GM18858 (cell line): ENCODE results near the gene RECK.
A peak's percentile ranks its signal among the peaks of the same experiment; 100 is the strongest.
"Not testable (repeated sequence)": the region's sequence is repeated elsewhere in the genome, so short reads cannot be mapped to it uniquely, and the experiment has no call there.

Source experiments
- ATAC-seq: cut with Tn5 transposase; IDR thresholded peaks from one replicate; pipeline ENCODE4 v1.9.1; 2021; ENCODE audit not compliant: unreplicated experiment

The RECK gene

GRCh38 chr9:36152741-36153438, 116.2 kb downstream of the RECK start:
- ATAC-seq: no peak

GRCh38 chr9:36153746-36154145, 117.0 kb downstream of the RECK start:
- no peak for ATAC-seq

GRCh38 chr9:36154331-36154952, 117.7 kb downstream of the RECK start:
- ATAC-seq: no peak

GRCh38 chr9:36156116-36156515, 119.4 kb downstream of the RECK start:
- no peak for ATAC-seq

- ATAC-seq: no peak
These were observed 121.4 kb downstream of the RECK start for GRCh38 chr9:36158122-36158521.

- ATAC-seq: no peak
These were observed 122.2 kb downstream of the RECK start for GRCh38 chr9:36158917-36159316.

- ATAC-seq: not testable (repeated sequence)
These were observed 122.8 kb downstream of the RECK start for GRCh38 chr9:36159509-36159908.

GRCh38 chr9:36160126-36160525, 123.4 kb downstream of the RECK start:
- not testable (repeated sequence) for ATAC-seq

- ATAC-seq: no peak
These were observed 124.5 kb downstream of the RECK start for GRCh38 chr9:36161187-36161586.

GRCh38 chr9:36162211-36162738, 125.6 kb downstream of the RECK start:
- ATAC-seq: no peak

GRCh38 chr9:36163049-36163785, 126.5 kb downstream of the RECK start:
- ATAC-seq: no peak

- ATAC-seq: no peak
These were observed 127.1 kb downstream of the RECK start for GRCh38 chr9:36163786-36164170.

- no peak for ATAC-seq
These were observed 127.7 kb downstream of the RECK start for GRCh38 chr9:36164372-36164771.

GRCh38 chr9:36164989-36165388, 128.3 kb downstream of the RECK start:
- no peak for ATAC-seq

GRCh38 chr9:36165826-36166167, 129.1 kb downstream of the RECK start:
- no peak for ATAC-seq

- ATAC-seq: peak; percentile 63
These were observed 129.6 kb downstream of the RECK start for GRCh38 chr9:36166168-36166927.

- no peak for ATAC-seq
These were observed 132.5 kb downstream of the RECK start, which contains the start of gene CCIN for GRCh38 chr9:36169166-36169565. CCIN (plus strand) TSS chr9:36169388; CDS start chr9:36169503, 115 bp downstream.

- ATAC-seq: no peak
These were observed 133.0 kb downstream of the RECK start for GRCh38 chr9:36169708-36170107.

- no peak for ATAC-seq
These were observed 133.8 kb downstream of the RECK start for GRCh38 chr9:36170531-36170930.

GRCh38 chr9:36173861-36174260, 137.1 kb downstream of the RECK start:
- no peak for ATAC-seq
